Skin of body (tissue), 2 donors: ENCODE results near the gene MAPK11. TPM values are rescaled to one million over a fixed set of nuclear protein-coding genes. Genes with fewer than 3 reads are reported as not detected.

Experiments
- DNase-seq: peaks from one replicate; lab custom pipeline; 2025; lab: John Stamatoyannopoulos, UW
- total RNA-seq: library from RNA; depleted of rRNA; stranded (reverse); fragments of >200 nt; gene quantifications from one replicate; pipeline ENCODE4 v1.2.3, GENCODE V29; 2014

The MAPK11 gene
- total RNA-seq, 1 donor from 2014 or later = 5.2 TPM

DNA sequence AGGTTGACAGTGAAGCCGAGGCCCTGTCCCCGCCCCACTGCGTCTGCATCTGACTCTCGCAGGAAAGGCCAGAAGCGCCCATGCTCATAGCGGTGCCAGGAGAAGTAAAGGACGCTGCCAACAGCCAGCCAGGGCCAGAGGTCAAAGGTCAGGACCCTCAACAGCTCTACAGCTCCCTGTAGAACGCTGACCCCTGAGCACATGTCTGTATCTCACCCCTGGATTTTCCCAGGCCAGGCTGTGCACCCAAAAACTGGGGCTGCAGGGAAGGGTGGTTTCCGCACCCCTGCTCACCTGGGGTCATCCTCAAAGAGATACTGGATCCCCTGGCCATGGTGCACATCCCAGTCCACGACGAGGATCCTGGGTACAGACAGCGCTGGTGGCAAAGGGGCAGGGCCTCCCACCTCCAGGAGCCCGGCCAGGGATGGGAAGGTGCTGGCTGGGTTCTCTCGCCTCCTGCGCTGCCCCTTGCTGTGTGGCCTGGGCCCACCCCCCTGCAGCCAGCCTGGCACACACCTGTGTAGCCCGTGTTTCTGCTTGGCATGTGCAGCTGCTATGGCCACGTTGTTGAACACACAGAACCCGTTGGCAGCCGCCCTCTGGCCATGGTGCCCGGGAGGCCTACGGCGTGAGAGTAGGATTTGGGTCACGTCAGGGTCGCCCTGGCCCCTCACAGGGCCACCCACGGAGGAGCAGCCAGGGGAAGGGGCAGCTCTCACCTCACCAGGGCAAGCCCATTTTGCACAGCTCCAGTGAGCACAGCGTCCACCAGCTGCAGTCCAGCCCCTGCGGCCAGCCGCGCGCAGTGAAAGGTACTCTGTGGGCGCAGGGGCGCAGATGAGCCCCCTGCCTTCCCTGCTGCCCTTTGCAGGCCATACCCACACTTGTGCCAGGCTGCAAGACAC, 20.6 kb downstream of the MAPK11 start:
- DNase-seq = no peak

DNA sequence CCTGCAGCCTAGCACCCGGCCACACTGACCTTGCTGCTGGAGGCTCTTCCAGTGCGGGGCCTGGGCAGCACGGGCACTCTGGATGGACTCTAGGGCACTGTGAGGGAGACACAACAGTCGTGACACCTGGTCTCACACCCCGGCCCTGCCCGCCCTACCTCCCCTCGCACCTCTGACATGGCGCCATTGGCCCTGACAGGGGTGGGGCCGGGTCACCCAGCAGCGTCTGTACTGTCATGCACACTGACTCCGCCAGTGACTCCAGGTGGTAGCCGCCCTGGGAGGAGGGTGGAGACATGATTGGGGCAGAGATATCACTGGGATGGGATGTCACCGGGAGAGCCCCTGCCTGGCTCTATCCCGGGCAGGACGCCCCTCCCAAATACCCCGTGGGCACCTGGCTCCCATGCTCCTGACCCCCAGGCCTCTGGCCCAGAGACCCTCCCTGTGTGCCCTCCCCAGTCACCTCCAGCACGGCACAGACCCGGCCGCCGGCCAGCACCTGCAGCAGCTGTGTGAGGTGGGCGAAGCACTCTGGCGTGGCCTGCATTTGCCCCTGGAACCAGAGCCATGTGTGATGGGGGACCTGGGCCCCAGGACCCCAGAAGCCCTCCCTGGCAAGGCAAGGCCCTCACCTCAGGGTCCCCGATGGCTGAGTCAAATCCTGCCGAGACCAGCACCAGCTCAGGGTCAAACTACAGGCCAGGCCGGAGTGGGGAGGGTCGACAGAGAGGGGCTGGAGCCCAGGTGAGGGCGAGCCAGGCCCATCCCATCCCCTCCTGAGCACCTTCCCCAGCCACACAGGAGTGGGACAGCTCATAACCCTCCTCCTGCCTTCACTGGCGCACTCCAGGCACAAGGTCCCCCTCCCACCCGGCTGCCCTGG, 21.7 kb downstream of the MAPK11 start:
- DNase-seq = no peak

DNA sequence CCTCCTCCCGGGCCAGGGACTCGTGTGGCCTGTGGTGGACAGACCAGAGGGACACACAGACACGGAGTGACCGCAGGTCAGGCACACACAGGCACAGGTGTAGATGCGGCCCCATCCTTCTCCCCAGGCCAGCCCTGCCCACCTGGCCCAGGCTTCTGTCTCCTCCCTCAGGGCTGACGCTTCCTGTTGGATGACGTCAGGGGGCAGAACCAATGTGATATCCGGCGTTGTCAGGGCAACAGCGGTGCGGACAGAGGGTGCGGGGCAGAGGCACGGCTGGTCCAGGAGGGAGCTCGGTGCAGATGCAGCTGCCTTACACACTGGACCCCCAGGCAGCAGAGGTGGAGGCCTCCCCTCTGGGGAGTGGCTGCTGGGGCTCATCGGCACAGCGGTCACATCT, 22.4 kb downstream of the MAPK11 start:
- no peak for DNase-seq

DNA sequence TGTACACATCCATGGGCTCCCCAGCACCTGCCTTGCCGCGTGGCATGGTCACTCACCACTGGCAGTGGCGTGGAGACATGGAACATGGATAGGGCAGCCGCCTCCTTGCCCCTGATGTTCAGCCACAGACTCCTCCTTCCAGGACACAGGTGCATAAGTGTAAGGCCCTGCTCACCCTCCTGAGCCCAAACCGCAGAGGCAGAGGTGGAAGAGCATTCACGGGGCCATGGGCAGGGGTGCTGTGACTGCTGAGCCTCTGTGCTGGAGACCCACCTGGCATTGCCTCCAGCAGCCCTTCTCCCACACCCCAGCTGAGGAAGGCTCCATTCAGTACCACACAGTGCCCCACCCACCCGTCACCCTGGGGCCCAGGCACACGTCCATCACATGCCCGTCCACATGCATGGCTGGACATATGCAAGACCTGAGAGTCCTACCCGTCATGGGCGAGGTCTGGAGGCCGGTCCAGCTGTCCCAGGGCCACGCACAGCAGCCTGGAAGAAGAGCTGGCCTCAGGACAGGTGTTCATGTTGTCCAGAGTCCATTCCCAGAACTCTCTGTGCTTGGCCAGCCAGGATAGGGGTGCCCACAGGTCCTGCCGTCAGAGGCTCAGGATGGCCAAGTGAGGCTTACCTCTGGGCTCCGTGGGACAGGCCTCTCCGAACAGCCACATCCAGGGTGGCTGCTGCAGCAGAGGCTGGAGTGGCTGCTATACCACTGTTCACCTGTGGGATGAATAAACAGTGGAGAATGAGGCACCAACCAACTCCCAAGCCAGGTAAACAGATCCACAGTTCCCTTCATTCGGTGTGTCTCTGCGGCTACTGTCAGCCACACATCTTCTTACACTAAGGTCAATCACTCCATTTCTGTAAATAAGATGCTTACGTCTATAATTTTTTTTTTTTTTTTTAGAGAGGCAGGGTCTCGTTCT, 23.7 kb downstream of the MAPK11 start:
- DNase-seq = no peak

DNA sequence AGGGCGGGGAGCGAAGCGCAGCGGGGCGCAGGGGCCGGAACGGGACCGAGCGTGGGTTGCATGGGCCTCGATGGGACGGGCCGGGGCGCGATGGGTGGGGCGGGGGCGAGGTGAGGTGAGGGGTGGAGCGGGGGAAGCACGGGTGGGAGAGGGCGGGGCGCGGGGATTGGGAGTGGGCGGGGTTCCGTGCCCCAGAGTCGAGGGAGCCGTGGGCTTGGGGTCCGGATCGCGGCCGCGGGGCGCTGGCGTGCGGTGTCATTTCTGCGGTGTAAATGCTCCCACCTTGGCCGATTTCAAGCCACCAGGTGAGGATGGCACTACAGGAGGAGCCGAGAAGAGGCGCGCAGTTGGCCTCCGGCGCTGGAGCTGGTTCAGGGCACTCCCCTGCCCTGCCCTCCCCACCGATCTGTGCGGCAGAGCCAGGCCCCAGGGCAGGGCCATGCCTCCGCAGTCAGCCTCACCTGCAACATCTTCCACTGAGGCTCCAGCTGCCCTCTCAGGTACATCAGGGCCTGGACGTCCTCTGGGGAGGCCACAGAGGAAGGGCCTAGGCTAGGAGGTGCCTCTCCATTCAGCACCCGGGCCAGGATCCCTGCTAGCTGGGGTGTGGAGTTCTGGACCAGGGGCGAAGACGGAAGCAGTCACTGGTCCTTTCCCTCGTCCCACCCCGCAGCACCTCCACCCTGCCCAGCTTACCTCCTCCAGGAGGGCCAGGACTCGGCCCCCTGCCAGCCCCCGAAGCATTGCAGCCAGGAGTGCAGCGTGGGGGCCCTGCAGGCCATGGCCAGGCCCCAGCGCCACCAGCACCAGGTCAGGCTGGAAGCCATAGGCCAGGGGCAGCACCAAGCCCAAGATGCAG, 24.7 kb downstream of the MAPK11 start:
- no peak for DNase-seq

DNA sequence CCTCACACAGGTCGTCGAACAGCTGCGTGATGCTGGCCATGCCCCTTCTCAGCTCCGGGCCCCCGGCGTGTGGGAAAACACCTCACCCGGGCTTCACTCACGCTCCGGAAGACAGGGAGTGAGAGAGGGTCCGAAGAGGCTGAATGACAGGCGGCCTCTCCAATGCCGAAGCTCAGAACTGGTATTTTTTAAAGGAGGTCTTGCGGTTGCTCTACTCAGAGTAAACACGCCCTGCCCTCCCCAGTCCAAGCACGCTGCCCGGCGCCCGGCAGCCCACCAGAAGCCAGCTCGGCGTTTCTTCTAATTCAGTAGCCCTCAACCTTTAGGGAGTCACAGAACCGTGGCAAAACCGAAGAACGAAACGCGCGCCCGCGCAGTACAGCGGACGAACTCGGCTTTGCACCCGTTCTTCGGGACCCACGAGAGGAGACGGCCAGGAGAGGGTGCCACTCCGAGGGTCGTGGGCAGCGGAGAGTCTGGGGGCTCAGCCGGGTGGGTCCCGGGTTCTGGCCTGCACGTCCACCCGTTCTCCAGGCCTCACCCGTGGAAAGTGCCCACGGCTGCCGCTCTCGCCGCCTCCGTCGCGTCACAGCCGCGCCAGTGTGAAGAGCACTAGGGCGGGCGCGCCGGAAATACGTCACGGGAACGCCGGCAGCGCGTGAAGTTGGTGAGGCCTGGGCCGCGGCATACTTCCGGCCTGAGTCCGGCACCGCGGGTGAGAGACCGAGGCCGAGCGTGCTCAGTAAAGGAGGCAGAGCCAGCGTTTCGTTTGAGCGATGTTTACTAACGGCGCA, 25.6 kb downstream of the MAPK11 start, which contains the start of gene TUBGCP6:
TSS of gene TUBGCP6 (minus strand) at position 604 of the 794 bp plus-strand sequence. CDS start at position 40, 564 bp downstream.
- peak; percentile 86 for DNase-seq

DNA sequence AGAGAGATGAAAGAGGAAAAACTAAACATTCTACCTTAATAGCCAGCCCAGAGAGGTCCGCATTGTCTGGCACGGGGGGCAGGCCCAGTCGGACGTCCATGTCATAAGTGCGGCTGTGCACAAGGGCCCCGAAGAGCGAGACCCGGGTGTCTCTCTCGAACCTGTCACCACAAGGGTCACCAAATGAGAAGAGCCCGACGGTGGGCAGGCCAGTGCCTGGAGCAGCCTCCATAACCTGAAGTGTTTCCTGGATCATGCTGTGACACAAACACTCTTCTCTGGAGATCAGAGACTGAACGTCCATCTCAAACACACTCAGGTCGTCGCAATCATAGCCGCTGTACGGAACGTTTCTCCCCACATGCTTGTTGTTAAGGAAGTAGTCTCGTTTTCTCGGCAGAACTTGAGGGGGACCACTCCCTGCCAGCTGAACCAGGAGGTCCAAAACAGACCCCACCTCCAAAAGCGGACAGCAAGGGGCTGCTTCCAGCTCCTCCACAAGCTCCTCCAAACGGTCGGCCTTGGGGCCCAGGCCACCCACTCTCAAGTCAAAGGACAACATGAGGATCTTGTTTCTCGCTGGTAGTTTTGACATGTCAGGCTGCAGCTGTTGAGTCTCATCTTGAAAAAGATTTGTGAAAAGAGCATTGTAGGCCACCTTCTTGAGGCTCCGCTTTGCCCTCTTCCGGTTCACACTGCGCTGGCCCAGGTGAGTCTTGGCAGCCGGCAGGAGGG, 26.3 kb downstream of the MAPK11 start:
- DNase-seq = no peak

DNA sequence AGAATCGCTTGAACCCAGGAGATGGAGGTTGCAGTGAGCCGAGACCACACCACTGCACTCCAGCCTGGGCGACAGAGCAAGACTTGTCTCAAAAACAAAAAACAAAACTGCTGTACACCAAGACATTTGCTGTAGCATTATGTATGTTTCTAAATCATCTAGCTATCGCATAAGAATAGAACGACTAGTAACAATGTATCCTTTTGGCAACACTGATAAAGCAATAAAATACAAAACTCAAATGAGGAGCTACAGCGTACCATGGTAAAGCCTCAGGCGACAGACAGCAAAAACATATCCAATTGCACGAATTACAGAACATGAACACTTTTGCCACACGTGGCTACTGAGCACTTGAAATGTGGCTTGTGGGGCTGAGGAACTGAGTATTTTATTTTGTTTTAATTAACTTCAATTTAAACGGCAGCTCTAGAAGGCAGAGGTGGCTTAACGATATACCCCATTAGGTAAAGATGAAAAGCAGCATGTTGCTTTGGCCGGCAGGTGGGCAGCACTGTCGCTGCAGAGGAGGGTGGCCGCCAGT, 27.7 kb downstream of the MAPK11 start:
- DNase-seq = no peak

DNA sequence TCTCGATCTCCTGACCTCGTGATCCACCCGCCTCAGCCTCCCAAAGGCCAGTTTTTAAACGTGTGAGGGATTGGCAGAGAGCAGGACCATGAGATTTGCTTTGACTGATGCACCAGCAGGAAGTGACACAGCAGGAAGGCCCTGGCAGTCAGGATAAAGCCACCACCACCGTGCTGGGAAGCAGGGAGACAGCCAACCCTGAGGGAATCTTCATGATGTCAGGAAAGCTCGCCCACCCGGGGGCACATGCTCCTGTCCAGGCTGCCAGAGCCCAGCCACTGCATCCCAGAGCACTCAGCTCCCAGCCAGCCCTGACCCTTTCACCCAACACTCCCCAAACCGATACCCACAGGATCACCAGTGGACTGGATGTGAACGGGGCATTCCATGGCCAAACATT, 31.4 kb downstream of the MAPK11 start:
- DNase-seq = no peak

DNA sequence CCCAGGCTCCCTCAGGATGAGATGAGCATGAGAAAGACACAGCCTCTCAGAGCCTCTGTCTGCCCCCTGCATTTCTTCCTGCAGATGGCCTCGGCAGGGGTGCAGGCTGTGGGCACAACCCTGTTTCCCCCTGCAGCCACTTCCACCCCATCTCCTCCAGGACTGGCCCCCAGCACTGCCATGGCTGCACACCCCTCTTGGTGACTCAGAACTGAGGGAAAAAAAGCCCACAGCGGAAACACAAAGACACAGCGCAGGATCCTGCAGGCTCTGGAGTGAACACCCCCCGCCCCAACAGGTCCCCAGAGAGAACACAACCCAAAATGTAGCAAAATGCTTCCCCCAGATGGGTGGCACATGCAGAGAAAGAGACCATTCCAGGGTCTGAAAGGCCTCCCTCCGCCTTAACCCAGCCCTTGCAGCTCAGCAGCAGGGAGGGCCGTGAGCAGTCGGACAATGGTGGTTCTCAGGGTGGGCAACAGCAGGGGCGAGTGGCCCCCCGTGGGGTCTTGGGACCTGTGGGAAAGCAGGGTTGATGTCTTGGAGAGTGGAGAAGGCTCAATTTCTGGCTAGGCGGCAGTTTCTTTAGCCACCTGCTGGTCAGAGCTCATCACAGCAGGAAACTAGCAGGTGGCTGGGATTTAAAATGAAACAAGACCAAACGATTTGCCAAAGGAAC, 33.3 kb downstream of the MAPK11 start:
- no peak for DNase-seq

DNA sequence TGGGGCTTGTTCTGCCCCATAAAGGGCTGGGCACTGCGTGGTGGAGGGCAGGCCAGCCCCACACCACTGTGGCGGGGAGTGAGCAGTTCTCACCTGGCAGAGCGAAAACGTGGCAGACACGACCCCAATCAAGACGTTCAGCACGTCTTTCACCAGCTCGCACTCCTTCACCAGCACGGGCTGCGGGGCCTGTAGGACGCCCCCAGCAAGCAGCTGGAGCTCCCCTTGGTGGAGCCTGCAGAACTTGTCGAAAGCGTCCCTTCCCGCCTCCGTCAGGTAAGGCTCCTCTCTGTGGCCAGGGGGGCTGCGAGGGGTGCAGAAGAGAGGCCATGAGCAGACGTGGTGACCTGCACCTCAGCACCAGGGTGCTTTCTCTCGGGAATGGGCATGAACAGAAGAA, 37.0 kb downstream of the MAPK11 start:
- DNase-seq = no peak

DNA sequence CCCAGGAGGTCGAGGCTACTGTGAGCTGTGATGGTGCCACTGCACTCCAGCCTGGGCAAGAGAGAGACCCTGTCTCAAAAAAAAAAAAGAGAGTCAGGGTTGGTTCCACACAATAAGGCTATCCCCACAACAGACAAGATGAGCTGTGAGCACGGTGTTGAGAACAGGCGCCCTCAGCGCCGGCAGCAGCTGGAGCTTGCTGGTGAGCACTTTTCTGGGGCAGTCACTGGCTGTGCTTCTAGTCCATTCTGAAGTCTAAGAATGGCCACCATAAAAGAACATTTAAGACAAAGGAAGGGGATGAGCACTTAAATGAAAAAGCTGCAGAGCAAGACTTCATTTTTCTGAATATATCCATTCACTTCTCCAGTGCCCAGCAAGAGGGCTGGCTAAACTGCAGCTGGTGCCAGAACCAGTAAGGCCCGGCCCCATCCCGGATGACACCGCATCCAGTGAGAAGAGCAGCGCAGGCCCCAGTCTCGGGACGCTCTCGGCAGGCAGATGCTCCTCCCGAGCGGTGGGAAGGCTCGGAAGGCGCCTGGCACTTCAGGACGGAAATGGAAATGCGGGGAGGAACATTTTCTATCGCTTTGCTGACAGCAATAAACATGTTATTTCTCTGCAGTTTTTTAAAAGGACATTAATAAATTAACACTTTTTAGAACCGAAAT, 37.6 kb downstream of the MAPK11 start:
- no peak for DNase-seq

DNA sequence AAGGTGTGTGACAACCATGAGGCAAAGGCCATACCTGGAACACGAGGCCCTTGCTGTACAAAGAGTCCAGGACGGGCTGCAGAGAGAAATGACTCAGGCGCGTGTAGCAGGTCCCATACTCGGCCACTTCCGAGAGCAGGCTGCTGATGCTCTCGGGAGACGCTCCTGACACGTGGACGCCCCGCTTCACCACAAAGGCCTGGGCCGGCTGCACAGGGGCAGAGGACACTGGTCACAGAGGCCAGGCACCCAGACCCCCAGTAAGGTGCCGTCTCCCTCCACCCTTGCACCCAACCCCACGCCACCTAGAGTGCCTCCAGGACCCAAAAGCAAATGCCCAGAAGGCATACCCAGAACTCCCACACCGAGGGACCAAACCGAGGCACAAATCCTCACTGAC, 40.8 kb downstream of the MAPK11 start:
- DNase-seq = no peak

DNA sequence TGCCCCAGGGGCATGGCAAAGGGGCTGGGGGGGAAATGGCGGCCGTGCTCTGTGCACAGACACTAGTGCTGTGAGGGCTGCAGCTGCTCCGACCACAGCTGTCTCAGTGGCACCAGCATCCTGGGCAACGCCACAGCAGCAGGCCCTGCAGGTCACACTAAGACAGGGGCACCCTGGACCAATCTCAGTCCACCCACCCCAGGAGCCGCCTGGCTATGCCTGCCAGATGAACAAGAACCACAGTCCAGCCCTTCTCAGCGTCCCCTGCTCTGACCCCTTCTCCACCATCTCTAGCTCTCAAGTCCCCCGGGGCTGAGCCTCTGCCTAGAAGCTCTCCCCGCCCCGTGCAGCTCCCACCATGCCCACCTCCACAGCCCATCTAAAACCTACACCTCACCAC, 41.8 kb downstream of the MAPK11 start:
- DNase-seq = no peak

DNA sequence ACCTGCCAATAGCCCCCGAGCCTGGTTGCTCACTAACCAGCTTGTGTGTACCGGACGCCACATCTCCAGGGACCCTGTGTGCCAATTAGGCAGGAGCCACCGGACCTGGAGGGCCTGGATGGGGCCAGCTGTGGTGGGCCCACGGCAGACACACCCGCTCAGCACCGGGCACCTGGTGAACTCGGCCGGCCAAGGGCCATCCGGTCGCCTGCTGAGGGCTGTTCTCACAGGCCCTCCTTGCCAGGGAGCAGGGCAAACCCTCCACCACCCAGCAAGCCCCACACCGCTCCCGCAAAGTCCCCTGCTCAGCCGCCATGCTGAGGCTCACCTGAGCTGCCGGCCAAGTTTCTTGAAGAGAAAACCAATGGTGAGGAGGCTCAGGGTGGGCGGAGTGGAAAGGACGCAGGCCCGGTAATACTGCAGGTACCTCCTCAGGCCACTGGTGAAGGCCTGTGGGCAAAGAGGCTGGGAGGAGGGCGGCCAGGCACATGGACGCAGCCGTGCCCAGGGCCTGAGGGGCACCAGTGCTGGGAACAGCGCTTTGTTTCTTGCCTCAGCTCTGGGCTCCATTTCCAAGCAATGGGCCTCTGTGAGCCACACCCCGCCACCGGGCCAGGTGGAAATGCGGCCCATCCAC, 42.5 kb downstream of the MAPK11 start:
- DNase-seq = no peak

DNA sequence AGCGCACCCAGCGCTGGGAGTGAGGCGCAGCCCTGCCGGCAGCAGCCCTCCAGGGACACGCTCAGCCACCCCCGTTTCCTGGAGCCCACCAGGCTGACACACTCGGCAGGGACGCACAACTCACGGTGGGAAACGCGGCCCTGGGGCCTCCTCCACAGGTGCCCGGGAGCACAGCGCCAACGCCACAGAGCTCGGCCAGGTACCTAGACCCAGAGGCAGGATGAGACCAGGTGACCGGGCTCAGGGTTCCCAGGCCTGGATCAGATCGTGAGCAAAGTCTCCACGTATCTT, 43.4 kb downstream of the MAPK11 start:
- DNase-seq = no peak
